ENCODE results near the gene TBX2. TPM values are rescaled to one million over a fixed set of nuclear protein-coding genes. Genes with fewer than 3 reads are reported as not detected.

TBX2 gene
- total RNA-seq, 2 experiments from 2014 or later, result 0.06 TPM; not detected in 1

DNA sequence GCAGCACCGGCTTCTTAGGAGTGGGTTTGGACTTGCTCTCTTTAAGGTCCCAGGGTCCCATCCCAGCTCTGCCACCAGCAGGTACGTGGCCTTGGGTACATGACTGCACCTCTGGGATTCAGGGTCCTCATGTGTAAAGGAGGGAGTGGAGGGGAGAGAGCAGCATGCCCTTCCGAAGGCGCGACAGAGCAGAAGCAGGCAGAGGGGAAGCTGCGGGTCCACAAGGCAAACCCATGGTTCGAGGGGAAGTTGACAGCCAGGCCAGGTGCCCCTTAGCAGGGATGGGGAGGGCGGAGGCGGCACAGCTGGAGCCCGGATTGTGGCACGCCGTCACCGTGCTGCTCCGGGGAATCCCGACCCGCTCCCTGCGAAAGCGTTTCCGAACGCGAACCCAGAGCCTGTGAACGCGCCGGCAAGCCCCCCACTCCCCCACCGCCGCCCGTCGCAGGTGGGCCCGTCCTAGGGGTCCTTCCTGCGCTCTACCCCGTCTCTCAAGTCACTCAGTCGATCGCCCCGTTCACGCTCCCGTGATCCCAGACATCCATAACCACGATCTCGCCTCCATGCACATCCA lies 4.1 kb upstream of the TBX2 start:
- H3K27me3 ChIP-seq (ENCODE audit: control insufficient read depth in 1 of 2, insufficient read depth in 2 of 2, low read length in 2 of 2), result peaks cover 31 to 43% of the 10 kb centered on the region in 2 experiments
- ATAC-seq (ENCODE audit: poor library complexity) (no peak), DNase-seq (no peak)
- Mint-ChIP-seq H3K4me3 (no peak overlapping the region), H3K27me3 (peaks cover 58% of the 10 kb centered on the region), H3K9me3 (no peaks in the 10 kb centered on the region), H3K36me3 (ENCODE audit: low read depth) (no peaks in the 10 kb centered on the region), H3K27ac (no peak overlapping the region), H3K4me1 (ENCODE audit: low read depth) (peaks cover 12% of the 10 kb centered on the region)
- H3K4me3 ChIP-seq (ENCODE audit: low read length), result no peak overlapping the region
- H3K27ac ChIP-seq (ENCODE audit: low read depth in 1 of 2, low read length in 2 of 2), result no peak overlapping the region
- H3K36me3 ChIP-seq (ENCODE audit: insufficient read depth, low read length), result no peaks in the 10 kb centered on the region
- ChIA-PET POLR2A (no interaction called here), CTCF (interaction anchor here (0.5 kb wide), 1 partner anchor 241 kb away, joined by 4 read pairs; no protein-coding TSS in a partner anchor)
- peaks cover 33% of the 10 kb centered on the region for H3K4me1 ChIP-seq (ENCODE audit: insufficient read depth, low read length)
- H3K9me3 ChIP-seq (ENCODE audit: control insufficient read depth in 1 of 2, insufficient read depth in 1 of 2, low read length in 2 of 2), result peaks cover 0 to 30% of the 10 kb centered on the region in 2 experiments
- TF ChIP-seq CTCF (IDR thresholded peaks at IDR 0.05), result no peak
- intact Hi-C loops (cut with DNase I, micrococcal nuclease), result no loop called here

DNA sequence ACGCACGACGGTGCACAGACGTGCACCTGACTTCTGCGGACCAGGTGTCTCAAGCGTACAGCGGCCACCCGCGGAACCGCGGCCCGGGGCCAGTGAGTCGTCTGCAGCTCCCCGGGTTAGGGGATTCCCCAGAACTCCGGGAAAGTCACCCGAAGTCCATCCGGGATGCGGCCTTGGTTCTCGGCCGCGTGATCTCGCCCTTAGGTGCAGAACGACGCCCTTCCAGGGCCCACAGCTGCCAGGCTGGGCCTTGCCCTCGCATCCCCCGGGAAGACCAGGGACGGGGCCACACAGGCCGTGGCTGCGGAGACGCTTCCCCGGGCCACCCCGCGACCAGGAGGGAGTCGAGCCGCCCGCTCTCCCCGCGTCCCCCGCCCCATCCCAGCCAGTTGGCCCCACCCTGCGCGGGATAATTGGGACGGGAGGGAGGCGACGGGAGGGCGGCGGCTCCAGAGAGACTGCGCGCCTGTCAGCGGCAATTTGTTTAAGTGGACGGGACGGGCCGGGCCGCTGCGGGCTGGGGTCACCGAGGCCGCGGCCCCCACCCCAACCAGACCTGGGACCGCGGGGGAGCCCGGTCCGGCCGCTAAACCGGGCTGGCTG lies 3.6 kb upstream of the TBX2 start:
- Histone ChIP-seq H3K4me1 (ENCODE audit: insufficient read depth, low read length) (peaks cover 39% of the 10 kb centered on the region), H3K27me3 (ENCODE audit: control insufficient read depth in 1 of 2, insufficient read depth in 2 of 2, low read length in 2 of 2) (peaks cover 37 to 49% of the 10 kb centered on the region in 2 experiments), H3K36me3 (ENCODE audit: insufficient read depth, low read length) (no peaks in the 10 kb centered on the region), H3K27ac (ENCODE audit: low read depth in 1 of 2, low read length in 2 of 2) (no peak overlapping the region), H3K9me3 (ENCODE audit: control insufficient read depth in 1 of 2, insufficient read depth in 1 of 2, low read length in 2 of 2) (peaks cover 0 to 35% of the 10 kb centered on the region in 2 experiments), H3K4me3 (ENCODE audit: low read length) (no peak overlapping the region)
- Mint-ChIP-seq H3K27me3 (peaks cover 60% of the 10 kb centered on the region), H3K36me3 (ENCODE audit: low read depth) (no peaks in the 10 kb centered on the region), H3K4me1 (ENCODE audit: low read depth) (peaks cover 16% of the 10 kb centered on the region), H3K9me3 (no peaks in the 10 kb centered on the region), H3K27ac (no peak overlapping the region), H3K4me3 (no peak overlapping the region)
- no peak for TF ChIP-seq CTCF (IDR thresholded peaks at IDR 0.05)
- DNase-seq, result peak in 1 of 14 experiments; percentile 25
- intact Hi-C loops (cut with DNase I, micrococcal nuclease), result no loop called here
- ChIA-PET POLR2A (no interaction called here), CTCF (no interaction called here)
- ATAC-seq (ENCODE audit: poor library complexity), result no peak

GRCh38 chr17:61396586-61397085 lies 3.0 kb upstream of the TBX2 start:
- Mint-ChIP-seq H3K4me3 (no peak overlapping the region), H3K9me3 (no peaks in the 10 kb centered on the region), H3K27me3 (peaks cover 60% of the 10 kb centered on the region), H3K4me1 (ENCODE audit: low read depth) (peaks cover 21% of the 10 kb centered on the region), H3K36me3 (ENCODE audit: low read depth) (no peaks in the 10 kb centered on the region), H3K27ac (no peak overlapping the region)
- H3K9me3 ChIP-seq (ENCODE audit: control insufficient read depth in 1 of 2, insufficient read depth in 1 of 2, low read length in 2 of 2), result peaks cover 0 to 35% of the 10 kb centered on the region in 2 experiments
- H3K27ac ChIP-seq (ENCODE audit: low read depth in 1 of 2, low read length in 2 of 2), result no peak overlapping the region
- ChIA-PET CTCF (no interaction called here), POLR2A (no interaction called here)
- ATAC-seq (ENCODE audit: poor library complexity), result no peak
- peaks cover 43 to 55% of the 10 kb centered on the region in 2 experiments for H3K27me3 ChIP-seq (ENCODE audit: control insufficient read depth in 1 of 2, insufficient read depth in 2 of 2, low read length in 2 of 2)
- H3K4me3 ChIP-seq (ENCODE audit: low read length), result no peak overlapping the region
- H3K36me3 ChIP-seq (ENCODE audit: insufficient read depth, low read length), result no peaks in the 10 kb centered on the region
- intact Hi-C loops (cut with DNase I, micrococcal nuclease), result no loop called here
- peaks cover 45% of the 10 kb centered on the region for H3K4me1 ChIP-seq (ENCODE audit: insufficient read depth, low read length)
- no peak for TF ChIP-seq CTCF (IDR thresholded peaks at IDR 0.05)
- peak in 1 of 14 experiments; percentile 18 for DNase-seq

Data from CD4-positive, alpha-beta T cell (primary cell).